IMR-90 (cell line): Measurements from ENCODE around the gene SERPINB1. TPM values are rescaled to one million over a fixed set of nuclear protein-coding genes. Genes with fewer than 3 reads are reported as not detected.

Experiments
- ATAC-seq: fragments of 200-7000 bp; cut with Tn5 transposase; 2 replicates; pipeline ENCODE4 v1.9.1; 2020; ENCODE audit warnings: low read depth, mild to moderate bottlenecking, moderate library complexity
- BruUV-seq: library from RNA; stranded (reverse); fragments of 400-500 nt; replicated peaks from 2 replicates; lab custom pipeline; 2021; lab: Mats Ljungman, UMichigan
- CTCF ChIA-PET: fragments of 300-600 bp; formaldehyde crosslinking; extraction: SDS; loops from one replicate; lab custom pipeline; 2021; ENCODE audit warnings: antibody characterized with exemption; lab: Yijun Ruan, JAX
- POLR2A ChIA-PET: fragments of 300-600 bp; sonication (Branson Sonifier 250); formaldehyde crosslinking; loops from one replicate; lab custom pipeline; 2022; ENCODE audit warnings: antibody characterized with exemption; ENCODE audit not compliant: unreplicated experiment; lab: Charles Lee
- DNase-seq: peaks from one replicate; pipeline ENCODE4 v3.0.0; 2013
- H2AFZ ChIP-seq: replicated peaks from 2 replicates; pipeline ENCODE3; 2013; ENCODE audit warnings: low read length, mild to moderate bottlenecking; ENCODE audit not compliant: poor library complexity
- H2AK5ac ChIP-seq: 2 replicates; pipeline ENCODE4 v1.6.1; 2013; ENCODE audit warnings: low read depth, low read length, inconsistent platforms
- H2AK9ac ChIP-seq: replicated peaks from 2 replicates; pipeline ENCODE3; 2013; ENCODE audit warnings: mild to moderate bottlenecking, low read depth, low read length, moderate library complexity; ENCODE audit not compliant: poor library complexity
- H2BK120ac ChIP-seq: 2 replicates; pipeline ENCODE4 v1.6.1; 2013; ENCODE audit warnings: low read depth, low read length, inconsistent platforms
- H2BK15ac ChIP-seq: 3 replicates; pipeline ENCODE4 v1.6.1; 2013; ENCODE audit warnings: low read depth, low read length, inconsistent platforms
- H2BK20ac ChIP-seq: 2 replicates; pipeline ENCODE4 v1.6.1; 2013; ENCODE audit warnings: low read depth, mild to moderate bottlenecking, inconsistent platforms, low read length, moderate library complexity
- H2BK5ac ChIP-seq: 2 replicates; pipeline ENCODE4 v1.6.1; 2013; ENCODE audit warnings: mild to moderate bottlenecking, low read depth, low read length, inconsistent platforms; ENCODE audit not compliant: poor library complexity, severe bottlenecking
- H3K14ac ChIP-seq: replicated peaks from 2 replicates; pipeline ENCODE4 v1.6.1; 2013; ENCODE audit warnings: low read depth, low read length, inconsistent platforms
- H3K18ac ChIP-seq: 2 replicates; pipeline ENCODE4 v1.6.1; 2013; ENCODE audit warnings: low read depth, low read length, control low read depth
- H3K23ac ChIP-seq: 2 replicates; pipeline ENCODE4 v1.6.1; 2013; ENCODE audit warnings: low read depth, low read length, inconsistent platforms
- H3K27ac ChIP-seq: 2 replicates; pipeline ENCODE4 v1.5.1; 2013; ENCODE audit warnings: mild to moderate bottlenecking, control low read depth, low read length; ENCODE audit not compliant: insufficient read depth
- H3K27me3 ChIP-seq: 2 replicates; pipeline ENCODE4 v1.6.1; 2013; ENCODE audit warnings: low read length; ENCODE audit not compliant: control insufficient read depth, insufficient read depth
- H3K36me3 ChIP-seq: 2 replicates; pipeline ENCODE4 v1.6.1; 2013; ENCODE audit warnings: low read length, mixed read lengths; ENCODE audit not compliant: control insufficient read depth, insufficient read depth
- H3K4ac ChIP-seq: 2 replicates; pipeline ENCODE4 v1.6.1; 2013; ENCODE audit warnings: low read depth, low read length, inconsistent platforms
- H3K4me1 ChIP-seq: 2 replicates; pipeline ENCODE4 v1.6.1; 2013; ENCODE audit warnings: low read length, mixed read lengths; ENCODE audit not compliant: control insufficient read depth, insufficient read depth
- H3K4me2 ChIP-seq: 2 replicates; pipeline ENCODE4 v1.6.1; 2013; ENCODE audit warnings: low read depth, mild to moderate bottlenecking, control low read depth, low read length, moderate library complexity
- H3K4me3 ChIP-seq: 2 replicates; pipeline ENCODE4 v1.5.1; 2013; ENCODE audit warnings: low read depth, mild to moderate bottlenecking, control low read depth, low read length, moderate library complexity; ENCODE audit not compliant: insufficient read depth
- H3K56ac ChIP-seq: 2 replicates; pipeline ENCODE4 v1.6.1; 2013; ENCODE audit warnings: low read length, inconsistent platforms; ENCODE audit not compliant: insufficient read depth; ENCODE audit errors: extremely low read depth
- H3K79me1 ChIP-seq, 2 experiments: 2 replicates each; pipeline ENCODE4 v1.6.1; 2013; ENCODE audit warnings: low read length in 2 of 2, inconsistent platforms in 1 of 2, low read depth in 1 of 2
- H3K9ac ChIP-seq: 2 replicates; pipeline ENCODE4 v1.6.1; 2013; ENCODE audit warnings: low read depth, low read length, control low read depth
- H3K9me1 ChIP-seq: 2 replicates; pipeline ENCODE4 v1.6.1; 2013; ENCODE audit warnings: low read length, inconsistent platforms; ENCODE audit not compliant: insufficient read depth
- H3K9me3 ChIP-seq: 2 replicates; pipeline ENCODE4 v1.6.1; 2013; ENCODE audit warnings: low read length; ENCODE audit not compliant: control insufficient read depth, insufficient read depth
- H4K20me1 ChIP-seq: 2 replicates; pipeline ENCODE4 v1.6.1; 2013; ENCODE audit warnings: low read length, inconsistent platforms; ENCODE audit not compliant: insufficient read depth
- H4K5ac ChIP-seq: 2 replicates; pipeline ENCODE4 v1.6.1; 2013; ENCODE audit warnings: mild to moderate bottlenecking, low read depth, low read length, control low read depth
- H4K8ac ChIP-seq, 2 experiments: 2 replicates each; pipeline ENCODE4 v1.6.1; 2013; ENCODE audit warnings: low read depth in 2 of 2, low read length in 2 of 2, control low read depth in 1 of 2, inconsistent platforms in 1 of 2
- H4K91ac ChIP-seq: 2 replicates; pipeline ENCODE4 v1.6.1; 2013; ENCODE audit warnings: low read depth, low read length, inconsistent platforms; ENCODE audit not compliant: insufficient read depth
- BHLHE40 ChIP-seq: fragments of 150-350 bp; IDR thresholded peaks from 2 replicates; pipeline ENCODE4 v1.6.1; 2016; ENCODE audit warnings: mild to moderate bottlenecking, low read depth, low read length
- CEBPB ChIP-seq: IDR thresholded peaks from 2 replicates; pipeline ENCODE4 v1.6.1; 2012; ENCODE audit warnings: low read depth, low read length, improper control_type of control experiment
- CHD1 ChIP-seq: IDR thresholded peaks from 2 replicates; pipeline ENCODE4 v1.6.1; 2012; ENCODE audit warnings: low read depth, low read length, improper control_type of control experiment
- FOS ChIP-seq: fragments of 150-350 bp; IDR thresholded peaks from 2 replicates; pipeline ENCODE4 v1.6.1; 2016; ENCODE audit warnings: low read depth, low read length
- MAFK ChIP-seq: IDR thresholded peaks from 2 replicates; pipeline ENCODE4 v1.6.1; 2012; ENCODE audit warnings: low read depth, low read length, improper control_type of control experiment
- MAZ ChIP-seq: IDR thresholded peaks from 2 replicates; pipeline ENCODE4 v1.6.1; 2012; ENCODE audit warnings: low read depth, mild to moderate bottlenecking, low read length, improper control_type of control experiment, moderate library complexity, borderline replicate concordance
- MXI1 ChIP-seq: IDR thresholded peaks from 2 replicates; pipeline ENCODE4 v1.6.1; 2012; ENCODE audit warnings: low read depth, mild to moderate bottlenecking, low read length, moderate library complexity, borderline replicate concordance
- NFE2L2 ChIP-seq: fragments of 150-350 bp; IDR thresholded peaks from 2 replicates; pipeline ENCODE4 v1.6.1; 2016; ENCODE audit warnings: low read depth, mild to moderate bottlenecking, low read length
- POLR2A ChIP-seq: IDR thresholded peaks from 2 replicates; pipeline ENCODE4 v1.6.1; 2012; ENCODE audit warnings: mild to moderate bottlenecking, low read depth, low read length
- RAD21 ChIP-seq: IDR thresholded peaks from 2 replicates; pipeline ENCODE4 v1.6.1; 2012; ENCODE audit warnings: low read length, improper control_type of control experiment
- RCOR1 ChIP-seq: IDR thresholded peaks from 2 replicates; pipeline ENCODE4 v1.6.1; 2012; ENCODE audit warnings: mild to moderate bottlenecking, low read length, improper control_type of control experiment; ENCODE audit not compliant: insufficient replicate concordance
- RFX5 ChIP-seq: IDR thresholded peaks from 2 replicates; pipeline ENCODE4 v1.8.0; 2012; ENCODE audit warnings: low read depth, mild to moderate bottlenecking, low read length, moderate library complexity
- SMC3 ChIP-seq: fragments of 150-350 bp; IDR thresholded peaks from 2 replicates; pipeline ENCODE4 v1.6.1; 2016; ENCODE audit warnings: low read depth, mild to moderate bottlenecking, antibody characterized with exemption, low read length, moderate library complexity
- WGBS, 2 experiments: methylation state at CpG; one replicate each; pipeline versions ENCODE4 v1.1.5 to v1.1.7; 2013; ENCODE audit warnings: missing lambda C conversion rate in 2 of 2; ENCODE audit not compliant: insufficient read length in 1 of 2; ENCODE audit errors: extremely low coverage in 2 of 2; 5-methylcytosine and 5-hydroxymethylcytosine counted together
- dilution Hi-C: fragments of 300-500 bp; cut with HindIII; formaldehyde crosslinking; loops from one replicate; pipeline ENCODE4 v1.14.3; 2018; ENCODE audit warnings: low sequenced_read_pairs; ENCODE audit not compliant: unreplicated experiment
- in situ Hi-C: fragments of 300-500 bp; cut with MboI; formaldehyde crosslinking; loops from 3 replicates; pipeline ENCODE4 v1.14.3; 2019; ENCODE audit warnings: low sequenced_read_pairs, inconsistent platforms, mixed read lengths
- intact Hi-C: fragments of 100-400 bp; cut with micrococcal nuclease; formaldehyde crosslinking; loops from 2 replicates; pipeline ENCODE4 v1.10.0; 2022
- polyA plus RNA-seq, 3 experiments: library from polyadenylated mRNA; depleted of rRNA; stranded (reverse); fragments of >200 nt; gene quantifications; 2 replicates each; pipeline ENCODE4 v1.2.3, GENCODE V29; 2012; ENCODE audit warnings: low replicate concordance in 1 of 3
- total RNA-seq: library from RNA; depleted of rRNA; stranded (reverse); fragments of >200 nt; gene quantifications from 2 replicates; pipeline ENCODE4 v1.2.3, GENCODE V29; 2012
- TF ChIP-seq, protein P1 (sequence below): conservative IDR thresholded peaks from 2 replicates; pipeline ENCODE4 v1.5.1; 2012; ENCODE audit warnings: mild to moderate bottlenecking, low read depth, low read length, improper control_type of control experiment
- TF ChIP-seq, protein P2 (sequence below): fragments of 150-350 bp; IDR thresholded peaks from 2 replicates; pipeline ENCODE4 v1.6.1; 2016; ENCODE audit warnings: low read depth, mild to moderate bottlenecking, low read length, moderate library complexity, borderline replicate concordance
- TF ChIP-seq, protein P3 (sequence below): fragments of 150-350 bp; IDR thresholded peaks from 2 replicates; pipeline ENCODE4 v1.6.1; 2017; ENCODE audit warnings: mild to moderate bottlenecking, antibody characterized with exemption, low read length, low read depth

SERPINB1 gene
- total and polyA plus RNA-seq, 2 of the 4 experiments (the other 2 are of a cell fraction): 6.1 to 9.1 TPM

DNA sequence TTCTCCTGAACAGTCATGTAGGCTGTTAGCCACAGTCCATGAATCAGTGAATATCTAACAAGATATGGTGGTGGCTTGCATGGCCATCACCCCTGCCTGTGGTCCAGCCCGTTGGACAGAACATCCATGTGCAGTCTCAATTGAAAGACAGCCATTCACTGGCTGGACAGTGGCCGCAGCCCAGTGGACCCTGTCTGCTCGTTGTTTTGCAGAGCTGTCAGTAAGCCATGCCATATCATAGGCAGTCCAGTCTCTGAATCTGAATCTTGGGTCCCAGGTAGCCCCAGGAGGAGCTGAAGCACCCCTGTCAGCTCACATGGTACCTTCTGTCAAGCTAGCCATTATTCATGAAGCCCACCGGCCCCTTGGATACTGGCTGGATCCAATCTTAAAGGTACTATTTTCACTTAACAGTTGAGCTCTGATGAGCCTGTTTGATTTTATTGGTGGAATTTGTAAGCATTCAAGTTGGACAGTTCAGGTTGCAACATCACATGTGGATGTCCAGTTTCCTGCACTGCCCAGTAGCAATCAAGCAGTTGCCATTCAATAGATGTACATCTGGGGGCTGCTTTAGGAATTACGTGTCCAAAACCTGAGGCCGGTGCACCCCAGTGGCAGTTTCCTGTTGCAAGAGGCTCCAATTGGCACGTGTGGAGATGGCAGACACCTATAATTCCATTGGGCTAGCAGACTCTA, 37.8 kb downstream of the SERPINB1 start:
- Histone ChIP-seq H2AK5ac (no peak overlapping the region), H3K27ac (no peak overlapping the region), H2BK5ac (no peak overlapping the region), H3K4me3 (no peak overlapping the region), H3K4ac (no peak overlapping the region), H3K27me3 (no peaks in the 10 kb centered on the region), H3K4me1 (peaks cover 2% of the 10 kb centered on the region; the same call in 1 of the 2 replicates), H4K91ac (no peak overlapping the region), H3K9me3 (no peaks in the 10 kb centered on the region), H3K56ac (no peak overlapping the region), H3K18ac (no peak overlapping the region), H3K14ac (no peak overlapping the region), H3K79me1 (peaks cover 6 to 17% of the 10 kb centered on the region in 2 experiments; a peak in 2 of 4 replicates), H3K4me2 (no peak overlapping the region), H3K36me3 (no peaks in the 10 kb centered on the region), H4K20me1 (no peaks in the 10 kb centered on the region), H4K5ac (no peak overlapping the region), H2BK20ac (no peak overlapping the region), H2AK9ac (no peak overlapping the region), H2BK15ac (no peak overlapping the region), H2AFZ (no peak overlapping the region), H3K9ac (no peak overlapping the region), H2BK120ac (no peak overlapping the region), H3K23ac (no peak overlapping the region), H3K9me1 (peaks cover 22% of the 10 kb centered on the region), H4K8ac (no peak overlapping the region)
- CTCF ChIA-PET: no interaction called here
- no peak for DNase-seq
- POLR2A ChIA-PET: no interaction called here
- BruUV-seq: no TSS peak
- dilution Hi-C loops (no loop called here), intact Hi-C loops (no loop called here), in situ Hi-C loops (no loop called here)
- no peak for ATAC-seq
- WGBS, 2 experiments: 96% methylated on average over 4 of the region's 7 CpGs; no CpG with 5 or more reads in 1 of the 2 experiments
- TF ChIP-seq RFX5: no peak
- TF ChIP-seq, protein P1, sequence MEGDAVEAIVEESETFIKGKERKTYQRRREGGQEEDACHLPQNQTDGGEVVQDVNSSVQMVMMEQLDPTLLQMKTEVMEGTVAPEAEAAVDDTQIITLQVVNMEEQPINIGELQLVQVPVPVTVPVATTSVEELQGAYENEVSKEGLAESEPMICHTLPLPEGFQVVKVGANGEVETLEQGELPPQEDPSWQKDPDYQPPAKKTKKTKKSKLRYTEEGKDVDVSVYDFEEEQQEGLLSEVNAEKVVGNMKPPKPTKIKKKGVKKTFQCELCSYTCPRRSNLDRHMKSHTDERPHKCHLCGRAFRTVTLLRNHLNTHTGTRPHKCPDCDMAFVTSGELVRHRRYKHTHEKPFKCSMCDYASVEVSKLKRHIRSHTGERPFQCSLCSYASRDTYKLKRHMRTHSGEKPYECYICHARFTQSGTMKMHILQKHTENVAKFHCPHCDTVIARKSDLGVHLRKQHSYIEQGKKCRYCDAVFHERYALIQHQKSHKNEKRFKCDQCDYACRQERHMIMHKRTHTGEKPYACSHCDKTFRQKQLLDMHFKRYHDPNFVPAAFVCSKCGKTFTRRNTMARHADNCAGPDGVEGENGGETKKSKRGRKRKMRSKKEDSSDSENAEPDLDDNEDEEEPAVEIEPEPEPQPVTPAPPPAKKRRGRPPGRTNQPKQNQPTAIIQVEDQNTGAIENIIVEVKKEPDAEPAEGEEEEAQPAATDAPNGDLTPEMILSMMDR: no peak
- no peak for TF ChIP-seq NFE2L2
- TF ChIP-seq, protein P2, sequence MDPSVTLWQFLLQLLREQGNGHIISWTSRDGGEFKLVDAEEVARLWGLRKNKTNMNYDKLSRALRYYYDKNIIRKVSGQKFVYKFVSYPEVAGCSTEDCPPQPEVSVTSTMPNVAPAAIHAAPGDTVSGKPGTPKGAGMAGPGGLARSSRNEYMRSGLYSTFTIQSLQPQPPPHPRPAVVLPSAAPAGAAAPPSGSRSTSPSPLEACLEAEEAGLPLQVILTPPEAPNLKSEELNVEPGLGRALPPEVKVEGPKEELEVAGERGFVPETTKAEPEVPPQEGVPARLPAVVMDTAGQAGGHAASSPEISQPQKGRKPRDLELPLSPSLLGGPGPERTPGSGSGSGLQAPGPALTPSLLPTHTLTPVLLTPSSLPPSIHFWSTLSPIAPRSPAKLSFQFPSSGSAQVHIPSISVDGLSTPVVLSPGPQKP: no peak
- no peak for TF ChIP-seq MAFK
- TF ChIP-seq SMC3: no peak
- TF ChIP-seq, protein P3, sequence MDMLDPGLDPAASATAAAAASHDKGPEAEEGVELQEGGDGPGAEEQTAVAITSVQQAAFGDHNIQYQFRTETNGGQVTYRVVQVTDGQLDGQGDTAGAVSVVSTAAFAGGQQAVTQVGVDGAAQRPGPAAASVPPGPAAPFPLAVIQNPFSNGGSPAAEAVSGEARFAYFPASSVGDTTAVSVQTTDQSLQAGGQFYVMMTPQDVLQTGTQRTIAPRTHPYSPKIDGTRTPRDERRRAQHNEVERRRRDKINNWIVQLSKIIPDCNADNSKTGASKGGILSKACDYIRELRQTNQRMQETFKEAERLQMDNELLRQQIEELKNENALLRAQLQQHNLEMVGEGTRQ: no peak
- TF ChIP-seq RAD21: no peak
- no peak for TF ChIP-seq BHLHE40
- no peak for TF ChIP-seq MAZ
- TF ChIP-seq MXI1: no peak
- no peak for TF ChIP-seq POLR2A
- no peak for TF ChIP-seq CHD1
- TF ChIP-seq RCOR1: no peak
- TF ChIP-seq CEBPB: no peak
- no peak for TF ChIP-seq FOS
